Smooth muscle cell (in vitro differentiated cells): ENCODE measurements around the gene TRMU. TPM values are rescaled to one million over a fixed set of nuclear protein-coding genes. Genes with fewer than 3 reads are reported as not detected.
"Not testable (repeated sequence)": the region's sequence is repeated elsewhere in the genome, so short reads cannot be mapped to it uniquely, and the experiment has no call there.

ENCODE experiments used
- DNase-seq: peaks from one replicate; lab custom pipeline; 2025; ENCODE audit not compliant: unreplicated experiment; lab: John Stamatoyannopoulos, UW
- H2AFZ ChIP-seq: fragments of 200-600 bp; sonication (generic); 2 replicates; pipeline ENCODE4 v1.6.0; 2016; ENCODE audit warnings: antibody characterized with exemption, low read depth, mild to moderate bottlenecking
- H3F3A ChIP-seq: fragments of 200-600 bp; sonication (generic); 2 replicates; pipeline ENCODE4 v1.6.0; 2017; ENCODE audit warnings: antibody characterized with exemption, low read depth
- H3K27ac ChIP-seq: fragments of 200-600 bp; sonication (generic); 2 replicates; pipeline ENCODE4 v1.5.1; 2016; ENCODE audit warnings: low read depth, mild to moderate bottlenecking
- H3K27me3 ChIP-seq: fragments of 200-600 bp; sonication (generic); 2 replicates; pipeline ENCODE4 v1.6.1; 2016; ENCODE audit warnings: low read depth, mild to moderate bottlenecking
- H3K36me3 ChIP-seq: fragments of 200-600 bp; sonication (generic); 2 replicates; pipeline ENCODE4 v1.5.1; 2016; ENCODE audit warnings: low read depth
- H3K4me1 ChIP-seq: fragments of 200-600 bp; sonication (generic); 2 replicates; pipeline ENCODE4 v1.5.1; 2016; ENCODE audit warnings: low read depth
- H3K4me2 ChIP-seq: fragments of 200-600 bp; sonication (generic); 2 replicates; pipeline ENCODE4 v1.6.0; 2016; ENCODE audit warnings: mild to moderate bottlenecking
- H3K4me3 ChIP-seq: fragments of 200-600 bp; sonication (generic); 2 replicates; pipeline ENCODE4 v1.5.1; 2016; ENCODE audit warnings: mild to moderate bottlenecking
- H3K79me2 ChIP-seq: fragments of 200-600 bp; sonication (generic); 2 replicates; pipeline ENCODE4 v1.6.0; 2016; ENCODE audit warnings: low read depth, mild to moderate bottlenecking
- H3K9ac ChIP-seq: fragments of 200-600 bp; sonication (generic); 2 replicates; pipeline ENCODE4 v1.6.0; 2016; ENCODE audit warnings: low read depth
- H3K9me3 ChIP-seq: fragments of 200-600 bp; sonication (generic); replicated peaks from 2 replicates; pipeline ENCODE4 v1.5.1; 2016; ENCODE audit warnings: low read depth
- H4K20me1 ChIP-seq: fragments of 200-600 bp; sonication (generic); 2 replicates; pipeline ENCODE4 v1.6.0; 2016; ENCODE audit warnings: low read depth
- WGBS: methylation state at CpG from one replicate; pipeline ENCODE4 v1.1.7; 2016; ENCODE audit warnings: low lambda C conversion rate; 5-methylcytosine and 5-hydroxymethylcytosine counted together
- polyA plus RNA-seq: library from polyadenylated mRNA; unstranded; fragments of >200 nt; fragmentation: Nextera tagmentation; extraction: Ambion mirVana; gene quantifications from 2 replicates; pipeline ENCODE4 v1.2.1, GENCODE V29; 2016
- total RNA-seq: library from RNA; depleted of rRNA; stranded (reverse); fragments of >200 nt; gene quantifications from 2 replicates; pipeline ENCODE4 v1.2.3, GENCODE V29; 2014
- TF ChIP-seq, protein P1 (sequence below): fragments of 200-600 bp; sonication (generic); IDR thresholded peaks from 2 replicates; pipeline ENCODE4 v1.5.1; 2017; ENCODE audit warnings: borderline replicate concordance, mild to moderate bottlenecking, antibody characterized with exemption; ENCODE audit not compliant: insufficient read depth, poor library complexity, severe bottlenecking

TRMU gene
- total and polyA plus RNA-seq, 2 experiments from 2014 or later: 15.8 to 20.5 TPM

DNA sequence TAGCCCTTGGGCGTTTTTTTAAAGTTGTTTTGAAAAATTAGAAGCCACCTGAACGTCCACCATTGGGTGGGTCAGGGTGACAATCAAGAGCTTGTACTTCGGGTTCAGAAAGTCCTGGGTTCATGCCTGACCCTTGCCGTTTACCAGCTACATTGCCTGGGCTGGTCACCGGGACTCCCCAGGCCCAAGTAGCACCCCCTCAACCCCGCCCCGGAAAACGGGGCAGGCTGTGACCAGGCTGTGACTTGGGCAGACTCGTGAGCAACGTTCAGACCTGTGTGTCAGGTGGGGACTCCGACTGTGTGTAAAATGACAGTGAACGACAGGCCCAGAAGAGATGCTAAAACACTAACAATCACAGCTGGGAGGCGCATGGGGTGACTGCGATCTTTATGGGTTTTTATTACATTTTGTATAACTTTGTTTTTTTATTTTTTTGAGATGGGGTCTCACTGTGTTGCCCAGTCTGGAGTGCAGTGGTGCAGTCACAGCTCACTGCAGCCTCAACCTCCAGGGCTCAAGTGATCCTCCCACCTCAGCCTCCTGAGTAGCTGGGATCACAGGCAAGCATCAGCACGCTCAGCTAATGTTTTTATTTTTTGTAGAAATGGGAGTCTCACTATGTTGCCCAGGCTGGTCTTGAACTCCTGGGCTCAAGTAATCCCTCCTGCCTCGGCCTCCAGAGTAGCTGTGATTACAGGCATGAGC lies 56.8 kb downstream of the TRMU start:
- no peak overlapping the region for H3K4me3 ChIP-seq
- H4K20me1 ChIP-seq: no peaks in the 10 kb centered on the region
- 91% methylated on average over 16 of the region's 16 CpGs for WGBS
- H3K27ac ChIP-seq: no peak overlapping the region
- no peaks in the 10 kb centered on the region for H3K9me3 ChIP-seq
- H2AFZ ChIP-seq: no peak overlapping the region
- H3K79me2 ChIP-seq: no peaks in the 10 kb centered on the region
- TF ChIP-seq, protein P1, sequence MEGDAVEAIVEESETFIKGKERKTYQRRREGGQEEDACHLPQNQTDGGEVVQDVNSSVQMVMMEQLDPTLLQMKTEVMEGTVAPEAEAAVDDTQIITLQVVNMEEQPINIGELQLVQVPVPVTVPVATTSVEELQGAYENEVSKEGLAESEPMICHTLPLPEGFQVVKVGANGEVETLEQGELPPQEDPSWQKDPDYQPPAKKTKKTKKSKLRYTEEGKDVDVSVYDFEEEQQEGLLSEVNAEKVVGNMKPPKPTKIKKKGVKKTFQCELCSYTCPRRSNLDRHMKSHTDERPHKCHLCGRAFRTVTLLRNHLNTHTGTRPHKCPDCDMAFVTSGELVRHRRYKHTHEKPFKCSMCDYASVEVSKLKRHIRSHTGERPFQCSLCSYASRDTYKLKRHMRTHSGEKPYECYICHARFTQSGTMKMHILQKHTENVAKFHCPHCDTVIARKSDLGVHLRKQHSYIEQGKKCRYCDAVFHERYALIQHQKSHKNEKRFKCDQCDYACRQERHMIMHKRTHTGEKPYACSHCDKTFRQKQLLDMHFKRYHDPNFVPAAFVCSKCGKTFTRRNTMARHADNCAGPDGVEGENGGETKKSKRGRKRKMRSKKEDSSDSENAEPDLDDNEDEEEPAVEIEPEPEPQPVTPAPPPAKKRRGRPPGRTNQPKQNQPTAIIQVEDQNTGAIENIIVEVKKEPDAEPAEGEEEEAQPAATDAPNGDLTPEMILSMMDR: no peak
- DNase-seq: no peak
- no peaks in the 10 kb centered on the region for H3K27me3 ChIP-seq
- H3F3A ChIP-seq: no peaks in the 10 kb centered on the region
- no peak overlapping the region for H3K4me2 ChIP-seq
- H3K9ac ChIP-seq: no peak overlapping the region
- H3K36me3 ChIP-seq: no peaks in the 10 kb centered on the region
- no peaks in the 10 kb centered on the region for H3K4me1 ChIP-seq

DNA sequence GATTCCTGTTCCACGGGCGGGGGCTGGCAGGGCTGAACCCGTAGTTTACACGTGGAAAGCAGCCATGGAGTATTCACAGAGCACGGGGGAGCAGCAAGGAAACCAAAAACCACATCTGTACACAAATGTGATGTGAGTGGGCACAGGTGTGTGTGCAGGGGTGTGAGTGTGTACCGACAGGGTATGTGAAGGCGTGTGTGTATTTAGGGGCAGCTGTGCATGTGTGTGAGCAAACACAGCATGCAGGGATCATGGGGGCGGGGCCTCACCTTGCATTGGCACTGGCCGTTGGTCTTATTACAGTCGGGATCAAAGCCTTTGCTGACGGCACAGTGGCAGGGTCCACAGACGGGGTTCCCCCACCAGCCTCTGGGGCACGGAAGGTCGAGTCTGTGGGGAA lies 58.4 kb downstream of the TRMU start:
- TF ChIP-seq, protein P1: no peak
- H3K4me3 ChIP-seq: no peak overlapping the region
- H3K4me1 ChIP-seq: no peaks in the 10 kb centered on the region
- no peak overlapping the region for H3K27ac ChIP-seq
- H3K9me3 ChIP-seq: no peaks in the 10 kb centered on the region
- no peaks in the 10 kb centered on the region for H4K20me1 ChIP-seq
- 93% methylated on average over 14 of the region's 14 CpGs for WGBS
- no peaks in the 10 kb centered on the region for H3F3A ChIP-seq
- H3K27me3 ChIP-seq: no peaks in the 10 kb centered on the region
- no peaks in the 10 kb centered on the region for H3K79me2 ChIP-seq
- no peaks in the 10 kb centered on the region for H3K36me3 ChIP-seq
- no peak overlapping the region for H2AFZ ChIP-seq
- H3K9ac ChIP-seq: no peak overlapping the region
- no peak for DNase-seq
- H3K4me2 ChIP-seq: no peak overlapping the region

DNA sequence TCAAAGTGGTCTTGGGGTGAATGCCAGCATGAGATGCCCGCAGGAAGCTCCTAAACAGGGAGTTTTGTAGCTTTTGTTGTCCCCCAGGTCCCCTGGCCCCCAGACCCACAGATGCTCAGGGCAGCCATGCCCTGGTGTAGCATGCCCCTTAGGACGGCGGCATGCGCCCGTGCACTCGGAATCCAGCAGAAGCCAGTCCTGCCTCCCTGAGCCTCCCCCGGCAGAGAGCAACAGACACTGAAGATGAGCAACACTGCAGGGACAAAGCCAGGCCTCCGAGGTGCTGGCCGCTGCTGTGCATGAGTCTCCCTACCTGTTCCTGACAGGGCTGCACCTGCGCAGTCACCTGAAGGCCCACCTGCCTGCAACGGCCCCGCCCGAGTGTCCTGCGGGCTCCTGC lies 59.1 kb downstream of the TRMU start:
- Histone ChIP-seq H3F3A (no peaks in the 10 kb centered on the region), H3K4me2 (no peak overlapping the region), H4K20me1 (no peaks in the 10 kb centered on the region), H3K9me3 (no peaks in the 10 kb centered on the region), H3K4me3 (no peak overlapping the region), H3K9ac (no peak overlapping the region), H3K36me3 (no peaks in the 10 kb centered on the region), H3K27me3 (no peaks in the 10 kb centered on the region), H2AFZ (no peak overlapping the region), H3K79me2 (no peaks in the 10 kb centered on the region), H3K27ac (no peak overlapping the region), H3K4me1 (no peaks in the 10 kb centered on the region)
- WGBS: 92% methylated on average over 14 of the region's 14 CpGs
- no peak for DNase-seq
- TF ChIP-seq, protein P1: no peak

DNA sequence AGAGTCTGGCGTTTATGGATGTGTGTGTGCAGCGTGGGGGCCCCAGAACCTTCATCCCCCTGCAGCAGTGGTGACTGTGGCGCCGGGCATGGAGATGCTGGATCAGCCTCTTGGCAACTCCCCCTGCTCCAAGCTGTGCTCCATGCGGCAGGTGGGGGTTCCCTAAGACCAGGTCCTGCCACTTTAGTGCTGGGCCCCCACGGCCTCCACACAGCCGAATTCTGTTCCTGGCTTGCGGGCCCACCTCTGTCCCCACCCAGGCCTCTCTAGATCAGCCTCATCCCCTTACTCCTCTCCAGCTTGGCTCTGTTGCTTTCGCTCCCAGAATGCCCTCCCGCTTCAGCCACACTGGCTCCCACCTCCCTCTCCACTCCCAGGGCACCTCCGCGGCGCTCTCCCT lies 59.6 kb downstream of the TRMU start:
- Histone ChIP-seq H3K4me2 (no peak overlapping the region), H3K79me2 (no peaks in the 10 kb centered on the region), H3K9me3 (no peaks in the 10 kb centered on the region), H3K9ac (no peak overlapping the region), H3F3A (no peaks in the 10 kb centered on the region), H3K36me3 (no peaks in the 10 kb centered on the region), H3K4me3 (no peak overlapping the region), H3K27ac (no peak overlapping the region), H3K4me1 (no peaks in the 10 kb centered on the region), H3K27me3 (no peaks in the 10 kb centered on the region), H2AFZ (no peak overlapping the region), H4K20me1 (no peaks in the 10 kb centered on the region)
- TF ChIP-seq, protein P1: no peak
- 97% methylated on average over 12 of the region's 13 CpGs for WGBS
- no peak for DNase-seq

DNA sequence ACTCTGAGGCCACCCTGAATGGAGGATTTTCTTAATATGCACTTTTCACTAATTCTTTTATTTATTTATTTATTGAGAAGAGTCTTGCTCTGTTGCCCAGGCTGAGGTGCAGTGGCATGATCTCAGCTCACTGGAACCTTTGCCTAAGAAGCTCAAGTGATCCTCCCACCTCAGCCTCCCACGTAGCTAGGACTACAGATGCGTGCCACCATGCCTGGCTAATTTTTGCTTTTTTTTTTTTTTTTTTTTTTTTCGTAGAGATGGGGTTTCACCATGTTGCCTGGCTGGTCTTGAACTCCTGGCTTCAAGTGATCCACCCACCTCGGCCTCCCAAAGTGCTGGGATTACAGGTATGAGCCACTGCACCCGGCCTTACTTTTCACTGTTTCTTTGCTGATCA lies 61.5 kb downstream of the TRMU start:
- not testable (repeated sequence) for H3K4me1 ChIP-seq, H4K20me1 ChIP-seq, DNase-seq, H3K27me3 ChIP-seq, H3K4me2 ChIP-seq, H3K27ac ChIP-seq, H3K4me3 ChIP-seq, H3K79me2 ChIP-seq, H3K9ac ChIP-seq, H2AFZ ChIP-seq, H3K9me3 ChIP-seq, H3K36me3 ChIP-seq, H3F3A ChIP-seq
- 95% methylated on average over 5 of the region's 5 CpGs for WGBS
